ENCODE results near the gene SERTAD3. TPM values are rescaled to one million over a fixed set of nuclear protein-coding genes. Genes with fewer than 3 reads are reported as not detected.
"Not testable (repeated sequence)": the region's sequence is repeated elsewhere in the genome, so short reads cannot be mapped to it uniquely, and the experiment has no call there.

Gene SERTAD3
- total RNA-seq, 1 donor from 2014 or later, result 13.2 TPM

DNA sequence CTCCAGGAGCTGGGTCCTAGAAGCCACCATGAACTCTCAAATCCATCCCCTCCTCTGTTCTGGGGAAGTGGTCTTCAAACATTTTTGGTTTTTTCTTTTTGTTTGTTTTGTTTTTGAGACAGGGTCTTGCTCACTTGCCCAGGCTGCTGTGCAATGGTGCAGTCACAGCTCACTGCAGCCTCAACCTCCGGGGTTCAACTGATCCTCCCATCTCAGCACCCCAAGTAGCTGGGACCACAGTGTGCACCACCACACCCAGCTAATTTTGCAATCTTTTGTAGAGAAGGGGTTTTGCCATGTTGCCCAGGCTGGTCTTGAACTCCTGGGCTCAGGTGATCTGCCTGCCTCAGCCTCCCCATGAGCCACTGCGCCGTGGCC is 14.5 kb upstream of the SERTAD3 start:
- no peak for DNase-seq (ENCODE audit: low read depth)

DNA sequence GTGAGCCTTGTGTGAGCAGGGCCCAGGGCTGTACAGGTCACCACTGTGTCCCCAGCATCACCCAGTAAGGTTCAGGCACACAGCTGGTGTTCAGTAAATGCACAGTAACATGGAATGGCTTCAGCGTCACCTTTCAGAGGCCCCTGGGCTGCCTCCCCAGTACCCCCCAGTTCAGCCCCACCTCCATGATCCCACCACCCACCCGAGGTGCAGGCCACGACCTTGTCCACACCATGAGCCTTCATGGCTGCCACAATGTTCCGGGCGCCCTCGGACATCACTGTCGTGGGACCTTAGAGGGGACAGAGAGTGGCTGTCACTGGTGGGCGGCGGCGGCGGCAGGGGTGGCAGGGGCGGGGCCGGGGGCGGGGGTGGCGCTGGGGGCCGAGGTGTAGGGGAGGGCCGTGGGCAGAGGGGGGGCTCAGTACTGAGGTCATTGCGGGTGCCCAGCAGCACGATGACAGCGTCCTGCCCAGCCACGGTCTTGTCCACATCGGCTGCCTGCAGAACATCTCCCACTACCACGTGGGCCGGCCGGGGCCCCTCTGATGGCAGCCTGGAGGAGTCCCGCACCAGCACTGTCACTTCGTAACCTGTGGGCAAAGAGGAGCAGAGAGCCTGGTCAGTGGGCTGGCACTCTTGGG is 13.9 kb upstream of the SERTAD3 start:
- no peak for DNase-seq (ENCODE audit: low read depth)

DNA sequence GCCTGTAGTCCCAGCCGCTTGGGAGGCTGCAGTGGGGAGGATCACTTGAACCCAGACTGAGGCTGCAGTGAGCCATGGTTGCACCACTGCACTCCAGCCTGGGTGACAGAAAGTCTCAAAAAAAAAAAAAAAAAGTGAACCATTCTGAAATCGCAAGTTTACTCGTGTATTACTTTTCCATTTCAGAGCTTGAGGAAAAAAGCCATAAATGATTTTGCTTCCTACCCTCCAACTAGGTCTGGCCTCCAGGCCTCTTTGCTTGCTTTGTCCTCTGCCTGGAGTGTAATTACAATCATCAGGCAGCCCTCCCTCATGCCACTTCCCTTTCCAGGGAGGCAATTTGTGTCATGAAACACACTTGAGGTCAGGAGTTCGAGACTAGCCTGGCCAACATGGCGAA is 12.9 kb upstream of the SERTAD3 start:
- no peak for DNase-seq (ENCODE audit: low read depth)

DNA sequence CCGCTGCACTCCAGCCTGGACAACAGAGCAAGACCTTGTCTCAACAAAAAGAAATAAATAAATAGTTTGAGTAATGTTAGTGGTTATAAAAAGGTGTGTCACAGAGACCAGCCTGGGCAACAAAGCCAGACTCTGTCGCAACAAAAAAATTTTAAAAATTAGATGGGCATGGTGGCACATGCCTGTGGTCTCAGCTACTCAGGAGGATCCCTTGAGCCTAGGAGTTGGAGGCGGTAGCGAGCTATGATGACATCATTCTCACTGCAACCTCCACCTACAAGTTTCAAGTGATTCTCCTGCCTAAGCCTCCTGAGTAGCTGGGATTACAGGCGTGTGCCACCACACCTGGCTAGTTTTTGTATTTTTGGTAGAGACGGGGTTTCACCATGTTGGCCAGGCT is 9.8 kb upstream of the SERTAD3 start:
- peak; percentile 12 for DNase-seq (ENCODE audit: low read depth)

DNA sequence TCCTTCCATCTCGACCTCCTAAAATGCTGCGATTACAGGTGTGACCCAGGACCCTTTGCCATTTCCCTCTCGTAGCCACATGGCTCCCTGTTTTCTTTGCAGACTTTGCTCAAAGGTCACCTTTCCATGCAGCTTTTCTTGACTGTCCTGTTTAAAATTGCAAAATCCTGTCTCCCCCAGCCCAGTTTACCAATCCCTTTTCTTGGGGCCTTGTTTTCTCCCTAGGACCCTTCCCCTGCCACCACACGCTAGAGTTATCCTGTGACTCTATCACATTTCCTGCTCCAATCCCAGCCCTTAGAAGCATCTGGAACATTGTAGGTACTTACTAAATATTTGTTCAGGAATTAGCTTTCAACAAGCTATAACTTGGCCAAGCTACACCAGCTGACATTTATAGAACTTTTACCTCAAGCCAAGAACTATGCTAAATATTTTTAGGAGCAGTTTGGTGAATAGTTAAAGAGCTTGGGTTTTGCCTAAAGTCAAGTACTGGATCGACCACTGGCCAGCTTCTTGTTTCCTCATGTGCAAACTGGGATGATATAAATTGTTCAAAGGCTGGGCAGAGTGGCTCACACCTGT is 9.1 kb upstream of the SERTAD3 start:
- no peak for DNase-seq (ENCODE audit: low read depth)

DNA sequence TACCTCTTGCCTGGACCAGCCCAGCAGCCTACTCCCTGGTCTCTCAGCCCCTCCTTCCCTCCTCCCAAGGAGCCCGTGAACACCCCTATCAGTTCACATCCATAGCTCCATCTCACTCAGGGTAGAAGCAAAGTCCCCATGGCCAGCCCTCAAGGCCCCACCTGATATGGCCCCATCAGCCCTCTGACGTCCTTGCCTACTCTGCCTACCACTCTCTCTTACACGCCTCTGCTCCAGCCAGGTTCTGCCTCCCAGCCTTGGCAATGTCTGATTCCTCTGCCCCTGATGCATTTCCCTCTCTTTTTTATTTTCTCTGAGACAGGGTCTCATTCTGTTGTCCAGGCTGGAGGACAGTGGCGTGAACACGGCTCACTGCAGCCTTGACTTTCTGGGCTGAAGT is 7.9 kb upstream of the SERTAD3 start:
- DNase-seq (ENCODE audit: low read depth), result no peak

DNA sequence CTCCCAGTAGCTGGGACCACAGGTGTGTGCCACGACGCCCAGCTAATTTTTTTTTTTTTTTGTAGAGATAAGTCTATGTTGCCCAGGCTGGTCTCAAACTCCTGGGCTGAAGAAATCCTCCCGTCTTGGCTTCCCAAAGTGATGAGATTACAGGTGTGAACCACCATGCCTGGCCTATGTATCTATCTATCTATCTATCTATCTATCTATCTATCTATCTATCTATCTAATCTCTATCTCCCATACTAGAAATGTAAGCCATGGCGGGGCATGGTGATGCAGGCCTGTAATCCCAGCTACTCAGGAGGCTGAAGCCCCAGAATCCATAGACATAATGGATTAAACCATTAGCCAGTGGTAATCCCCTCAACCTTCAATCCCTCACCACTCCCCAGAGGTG is 6.5 kb upstream of the SERTAD3 start:
- no peak for DNase-seq (ENCODE audit: low read depth)

DNA sequence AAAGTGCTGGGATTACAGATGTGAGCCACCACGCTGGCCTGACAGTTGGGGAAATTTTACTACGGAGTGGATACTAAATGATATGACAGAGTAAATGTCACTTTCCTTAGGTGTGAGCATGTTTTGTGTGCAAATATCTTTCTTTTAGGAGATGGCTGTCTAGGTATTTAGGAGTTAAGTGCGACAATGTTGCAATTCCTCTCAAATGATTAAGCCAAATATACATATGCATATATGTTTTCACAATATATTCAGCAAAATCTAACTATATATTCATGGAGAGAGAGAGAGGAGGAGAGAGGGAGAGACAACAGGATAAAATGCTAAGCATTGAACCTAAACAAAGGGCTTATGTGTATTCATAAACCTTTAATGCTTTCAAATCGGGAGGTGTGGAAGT is 5.4 kb upstream of the SERTAD3 start:
- DNase-seq (ENCODE audit: low read depth), result no peak

DNA sequence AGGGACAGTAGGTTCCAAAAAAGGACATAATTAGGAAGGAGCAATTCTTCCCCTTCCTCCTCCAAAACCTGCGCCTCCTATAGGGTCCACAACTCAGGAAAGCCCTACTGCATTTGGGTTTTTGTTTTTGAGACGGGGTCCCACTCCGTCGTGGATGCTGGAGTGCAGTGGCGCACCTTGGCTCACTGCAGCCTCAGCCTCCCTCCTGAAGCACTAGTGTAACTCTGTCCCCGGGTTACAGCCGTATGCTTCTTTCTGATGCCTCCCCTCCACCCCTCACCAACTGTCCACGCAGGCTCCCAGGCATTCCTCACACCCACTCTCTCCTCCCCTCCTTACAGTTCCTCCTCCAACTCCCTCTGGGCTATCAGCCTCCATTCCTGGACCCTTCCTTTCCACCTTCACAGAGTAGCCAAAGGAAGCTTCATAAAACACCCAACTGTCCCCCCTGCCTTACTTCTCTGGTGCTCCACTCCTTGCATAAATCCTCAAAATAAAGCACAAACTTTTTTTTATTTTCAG is 2.2 kb upstream of the SERTAD3 start:
- no peak for DNase-seq (ENCODE audit: low read depth)

DNA sequence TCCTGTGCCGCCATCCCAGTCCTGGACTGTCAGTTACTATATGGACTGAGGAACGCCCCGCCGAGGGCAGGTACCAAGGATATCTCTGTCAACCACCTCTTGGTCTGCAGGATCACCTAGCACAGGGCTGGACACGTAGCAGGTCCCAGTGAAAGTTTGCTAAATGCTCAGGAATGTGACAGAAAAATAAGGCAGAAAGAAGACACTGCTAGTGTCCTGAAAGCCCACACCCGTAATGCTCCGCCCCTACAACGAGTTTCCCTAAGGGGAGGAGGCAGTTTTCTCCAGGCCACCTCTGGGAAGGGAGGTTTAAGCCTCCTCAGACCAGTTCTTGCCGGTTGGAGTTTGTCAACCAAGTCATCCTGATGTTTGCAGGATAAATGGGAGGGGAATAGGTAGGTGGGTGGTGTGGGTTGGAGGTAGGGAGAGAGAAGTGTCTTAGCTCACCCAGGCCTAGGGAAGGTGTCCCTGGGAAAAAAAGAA is 1.7 kb upstream of the SERTAD3 start:
- DNase-seq (ENCODE audit: low read depth), result peak; percentile 69

DNA sequence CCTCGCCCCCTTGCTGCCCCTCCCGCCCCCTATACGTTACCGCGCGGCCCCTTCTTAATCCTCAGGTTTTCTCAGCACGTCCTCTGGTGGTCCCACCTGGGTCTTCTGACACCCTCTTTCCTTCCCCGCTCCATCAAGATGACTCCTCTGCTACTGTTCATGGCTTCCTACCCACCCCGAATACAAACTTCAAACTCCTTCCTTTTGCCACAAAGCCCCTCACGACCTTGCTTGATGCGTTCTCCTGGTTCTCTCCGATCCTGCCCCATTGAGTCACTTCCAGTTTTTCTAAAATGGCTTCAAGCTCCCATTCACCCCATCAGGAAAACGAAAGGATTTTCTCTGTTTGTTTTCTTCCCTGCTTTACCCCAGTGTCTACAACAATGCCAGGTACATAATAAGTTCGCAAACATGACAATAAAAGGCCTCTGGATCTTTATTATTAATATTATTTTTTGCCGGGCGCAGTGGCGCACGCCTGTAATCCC is 734 bp upstream of the SERTAD3 start:
- no peak for DNase-seq (ENCODE audit: low read depth)

DNA sequence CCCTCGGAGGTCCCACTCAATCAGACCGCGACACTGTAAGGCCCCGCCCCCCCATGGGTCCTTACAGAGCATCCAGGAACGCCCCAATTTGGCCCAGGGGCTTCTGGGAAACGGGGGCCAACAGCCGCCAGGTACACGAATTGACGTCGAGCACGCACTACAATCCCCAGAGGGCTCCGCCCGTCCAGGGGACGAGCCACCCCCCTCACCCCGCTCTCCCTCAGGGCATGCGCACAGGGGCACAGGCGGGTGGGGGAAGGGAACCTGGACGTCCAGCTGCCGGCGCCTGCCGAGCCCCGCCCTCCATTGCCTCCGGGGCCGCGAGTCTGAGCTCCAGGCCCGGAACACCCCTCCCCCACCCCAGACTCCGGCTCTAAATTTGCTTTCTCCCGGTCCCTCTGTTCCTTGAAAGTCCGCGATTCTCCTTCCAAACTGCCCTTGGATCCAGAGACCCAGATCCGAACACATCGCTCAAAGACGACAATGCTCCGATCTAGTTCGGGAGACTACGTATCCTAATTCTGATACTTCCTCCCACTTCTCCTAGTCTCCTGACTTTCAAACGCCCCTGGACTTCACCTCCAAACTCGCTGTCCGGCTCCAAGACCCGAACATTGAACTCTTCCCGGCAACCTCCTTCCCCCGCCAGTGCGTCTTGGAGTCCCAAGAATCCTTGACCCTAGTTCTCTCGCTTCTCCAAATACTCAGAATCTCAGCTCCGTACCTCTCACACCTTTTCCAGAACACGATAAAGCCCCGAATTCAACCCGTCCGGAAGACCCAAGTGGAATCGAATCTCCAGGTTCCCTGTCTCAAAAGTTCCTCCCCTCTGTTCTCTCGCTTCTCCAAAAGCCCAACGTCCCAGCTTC is 770 bp downstream of the SERTAD3 start:
- DNase-seq (ENCODE audit: low read depth), result peak; percentile 97

DNA sequence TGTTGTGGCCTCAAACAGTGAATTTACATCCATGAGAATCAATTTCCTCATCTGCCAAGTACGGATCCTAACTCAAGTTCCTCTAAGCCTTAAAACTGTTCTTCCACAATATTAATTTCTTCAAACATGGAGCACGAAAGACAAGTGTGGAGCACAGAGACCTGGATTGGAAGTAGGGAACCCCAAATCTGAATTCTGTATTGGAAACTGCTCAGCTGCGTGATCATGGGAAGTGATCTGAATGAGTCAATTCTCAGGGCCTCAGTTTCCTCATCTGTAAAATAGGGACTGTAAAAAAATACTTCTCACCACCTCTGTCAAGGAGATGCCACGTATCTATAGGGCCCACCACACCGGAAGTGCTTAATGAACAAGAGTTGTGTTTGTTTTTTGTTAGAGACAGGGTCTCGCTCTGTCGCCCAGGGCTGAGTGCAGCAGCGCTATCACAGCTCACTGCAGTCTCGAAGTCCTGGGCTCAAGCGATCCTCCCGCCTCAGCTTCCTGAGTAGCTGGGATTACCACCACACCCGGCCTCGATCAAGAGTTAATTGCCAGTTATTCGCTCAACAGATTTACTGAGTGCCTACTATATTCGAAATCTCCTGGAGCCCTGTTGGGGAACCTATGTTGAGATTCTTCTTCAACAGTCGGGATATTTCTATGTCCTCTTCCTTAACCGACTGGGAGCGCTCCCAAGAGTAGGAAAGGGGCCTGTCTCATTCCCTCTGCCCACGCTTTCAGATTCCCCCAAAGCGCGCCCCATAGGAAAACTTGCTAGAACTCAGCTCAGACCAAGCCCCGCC is 1.6 kb downstream of the SERTAD3 start:
- no peak for DNase-seq (ENCODE audit: low read depth)

DNA sequence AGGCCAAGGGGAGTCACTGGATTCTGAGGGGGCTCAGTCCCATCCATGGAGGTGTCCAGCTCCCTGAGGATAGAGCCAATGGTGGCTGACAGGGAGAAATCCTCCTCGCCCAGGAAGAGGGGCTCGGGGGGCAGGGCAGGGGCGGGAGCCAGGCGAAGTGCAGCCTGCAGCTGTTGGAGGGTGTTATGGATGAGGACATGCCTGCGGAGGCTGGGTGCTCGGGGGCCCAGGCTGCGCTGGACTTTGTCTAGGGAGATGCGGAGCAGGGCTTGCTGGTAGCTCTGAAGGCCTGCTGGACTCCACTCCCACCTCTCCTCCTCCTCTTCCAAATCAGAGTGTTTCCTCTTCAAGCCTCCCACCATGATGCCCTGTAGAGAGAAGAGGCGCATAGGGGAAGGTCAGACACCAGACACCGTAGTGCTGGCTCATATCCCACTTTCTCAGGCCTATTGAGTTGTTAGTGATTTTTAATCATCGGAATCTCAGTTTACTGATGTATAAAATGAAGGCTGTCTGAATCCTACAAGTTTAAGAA is 2.3 kb downstream of the SERTAD3 start:
- DNase-seq (ENCODE audit: low read depth), result no peak

DNA sequence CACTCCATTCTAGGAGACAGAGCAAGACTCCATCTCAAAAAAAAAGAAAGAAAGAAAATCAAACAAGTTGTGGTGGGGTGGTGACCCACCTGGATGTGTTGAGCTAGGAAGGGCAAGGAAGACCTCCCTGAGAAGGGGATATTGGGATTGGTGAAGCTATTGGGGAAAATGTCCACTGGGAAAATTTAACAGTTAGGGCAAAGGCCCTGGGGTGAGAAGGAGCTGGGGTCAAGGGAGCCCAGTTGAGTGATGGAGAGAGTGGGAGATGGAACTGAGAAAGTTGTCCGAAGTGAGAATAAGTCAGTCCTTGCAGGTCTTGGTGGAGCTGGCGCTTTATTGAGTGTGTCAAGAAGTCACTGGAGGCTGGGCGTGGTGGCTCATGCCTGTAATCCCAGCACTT is 5.9 kb downstream of the SERTAD3 start:
- DNase-seq (ENCODE audit: low read depth), result no peak

DNA sequence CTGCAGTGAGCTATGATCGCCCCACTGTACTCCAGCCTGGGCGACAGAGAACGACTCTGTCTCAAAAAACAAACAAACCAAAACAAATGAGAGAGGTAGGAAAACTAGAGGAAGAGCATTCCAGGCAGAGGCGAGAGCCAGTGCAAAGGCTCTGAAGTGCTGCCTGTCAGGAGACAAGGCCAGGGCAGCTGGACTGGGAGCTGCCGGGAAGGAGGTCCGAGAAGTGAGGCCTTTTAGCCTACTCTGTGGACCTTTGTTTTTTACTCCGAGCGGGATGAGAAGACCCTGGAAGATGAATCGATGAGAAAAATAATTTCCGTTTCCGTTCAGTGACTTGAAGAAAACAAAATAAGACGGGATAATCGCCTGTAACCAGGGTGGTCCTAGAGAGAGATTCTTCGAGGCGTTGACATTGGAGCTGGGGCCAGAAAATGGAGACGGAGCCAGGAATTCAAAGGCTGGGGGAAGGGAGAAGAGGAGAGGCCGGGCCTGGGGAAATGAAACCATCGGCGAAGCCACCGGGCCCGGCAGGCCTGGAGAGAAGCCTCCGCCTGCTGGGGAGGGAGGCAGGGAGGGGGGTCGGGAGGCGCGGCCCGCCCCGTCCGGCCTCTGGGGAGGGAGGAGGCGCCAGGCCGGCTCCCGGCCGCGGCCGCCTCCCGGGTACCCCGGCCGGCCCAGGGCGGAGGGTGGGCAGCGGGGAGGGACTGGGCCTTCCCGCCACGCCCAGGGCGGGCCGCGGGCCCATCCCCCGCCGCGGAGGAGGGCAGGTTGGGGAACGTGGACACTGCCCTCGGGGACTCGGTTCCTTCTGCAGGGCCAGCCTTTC is 10.5 kb downstream of the SERTAD3 start:
- peak; percentile 74 for DNase-seq (ENCODE audit: low read depth)

DNA sequence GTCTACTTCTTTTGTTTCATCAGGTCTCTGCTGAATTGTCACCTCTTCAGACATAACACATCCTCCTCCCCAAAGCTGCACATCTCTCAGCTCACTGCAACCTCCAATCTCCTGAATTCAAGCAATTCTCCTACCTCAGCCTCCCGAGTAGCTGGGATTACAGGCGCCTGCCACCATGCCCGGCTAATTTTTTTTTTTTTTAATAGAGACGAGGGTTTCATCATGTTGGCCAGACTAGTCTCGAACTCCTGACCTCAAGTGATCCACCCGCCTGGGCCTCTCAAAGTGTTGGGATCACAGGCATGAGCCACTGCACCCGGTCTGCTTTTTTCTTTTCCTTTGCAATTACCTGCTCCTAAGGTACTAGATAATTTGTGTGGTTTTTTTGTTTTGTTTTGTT is 11.4 kb downstream of the SERTAD3 start:
- not testable (repeated sequence) for DNase-seq (ENCODE audit: low read depth)

DNA sequence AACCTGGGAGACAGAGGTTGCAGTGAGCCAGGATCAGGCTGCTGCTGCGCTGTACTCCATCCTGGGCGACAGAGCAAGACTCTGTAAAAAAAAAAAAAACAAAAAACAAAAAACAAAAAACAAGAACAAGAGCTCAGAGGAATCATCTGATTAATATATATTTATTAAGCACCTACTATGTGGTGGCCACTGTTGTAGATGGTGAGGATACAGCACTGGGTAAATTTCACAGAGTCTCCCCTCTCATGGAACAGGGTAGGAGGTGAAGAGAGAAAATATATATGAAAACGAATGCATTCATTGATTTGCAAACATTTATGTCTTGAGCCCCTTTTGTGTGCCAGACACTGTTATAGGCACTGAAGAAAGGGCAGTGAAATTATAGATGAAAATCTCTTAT is 12.4 kb downstream of the SERTAD3 start:
- DNase-seq (ENCODE audit: low read depth), result no peak

DNA sequence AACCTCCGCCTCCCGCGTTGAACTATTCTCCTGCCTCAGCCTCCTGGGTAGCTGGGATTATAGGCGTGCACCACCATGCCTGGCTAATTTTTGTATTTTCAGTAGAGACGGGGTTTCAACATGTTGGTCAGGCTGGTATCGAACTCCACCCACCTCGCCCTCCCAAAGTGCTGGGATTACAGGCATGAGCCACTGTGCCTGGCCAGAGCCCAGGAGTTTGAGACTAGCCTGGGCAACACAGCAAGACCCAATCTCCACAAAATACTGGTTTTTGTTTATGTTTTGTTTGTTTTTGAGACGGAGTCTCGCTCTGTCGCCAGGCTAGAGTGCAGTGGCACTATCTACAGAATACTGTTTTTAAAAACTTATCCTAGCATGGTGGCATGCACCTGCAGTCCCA is 13.9 kb downstream of the SERTAD3 start:
- not testable (repeated sequence) for DNase-seq (ENCODE audit: low read depth)

DNA sequence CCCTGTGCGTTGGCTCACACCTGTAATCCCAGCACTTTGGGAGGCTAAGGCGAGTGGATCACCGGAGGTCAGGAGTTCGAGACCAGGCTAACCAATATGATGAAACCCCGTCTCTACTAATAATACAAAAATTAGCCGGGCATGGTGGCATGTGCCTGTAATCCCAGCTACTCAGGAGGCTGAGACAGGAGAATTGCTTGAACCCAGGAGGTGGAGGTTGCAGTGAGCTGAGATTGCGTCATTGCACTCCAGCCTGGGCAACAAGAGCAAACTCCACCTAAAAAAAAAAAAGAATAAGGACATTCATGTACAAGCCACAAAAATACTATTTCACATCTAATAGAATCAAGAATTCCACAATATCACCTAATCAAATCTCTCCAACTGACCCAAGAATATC is 15.9 kb downstream of the SERTAD3 start:
- DNase-seq (ENCODE audit: low read depth), result not testable (repeated sequence)

Data from renal cortical epithelial cell (primary cell).